DND-41 (cell line): Measurements from ENCODE around the gene PNPLA8.

Source experiments
- ATAC-seq: fragments of 200-7000 bp; cut with Tn5 transposase; 3 replicates; pipeline ENCODE4 v1.9.1; 2021; ENCODE audit warnings: low read depth; ENCODE audit not compliant: insufficient read depth
- DNase-seq: peaks from one replicate; pipeline ENCODE4 v3.0.0-alpha.2; 2020
- H2AFZ ChIP-seq: 2 replicates; pipeline ENCODE4 v1.6.0; 2012; ENCODE audit warnings: low read depth, low read length
- H3K27ac ChIP-seq: 2 replicates; pipeline ENCODE4 v1.5.1; 2012; ENCODE audit warnings: low read length, inconsistent platforms
- H3K27me3 ChIP-seq: fragments of 200-600 bp; sonication (generic); 2 replicates; pipeline ENCODE4 v1.6.0; 2012; ENCODE audit warnings: low read length, mild to moderate bottlenecking, inconsistent platforms; ENCODE audit not compliant: insufficient read depth, poor library complexity
- H3K36me3 ChIP-seq: 2 replicates; pipeline ENCODE4 v1.5.1; 2012; ENCODE audit warnings: low read length, inconsistent platforms; ENCODE audit not compliant: insufficient read depth
- H3K4me1 ChIP-seq: 2 replicates; pipeline ENCODE4 v1.5.1; 2012; ENCODE audit warnings: mild to moderate bottlenecking, low read length; ENCODE audit not compliant: insufficient read depth
- H3K4me2 ChIP-seq: 2 replicates; pipeline ENCODE4 v1.6.0; 2012; ENCODE audit warnings: mild to moderate bottlenecking, moderate library complexity, low read length, inconsistent platforms; ENCODE audit not compliant: insufficient read depth
- H3K4me3 ChIP-seq, 2 experiments: fragments of 200-600 bp in 1 of 2; shearing (Covaris generic) in 1 of 2; 2 replicates each; pipeline ENCODE4 v1.5.1; 2012 to 2016; ENCODE audit warnings: inconsistent platforms in 2 of 2, low read length in 2 of 2, mild to moderate bottlenecking in 2 of 2, low read depth in 1 of 2, moderate library complexity in 1 of 2
- H3K79me2 ChIP-seq: 2 replicates; pipeline ENCODE4 v1.6.0; 2012; ENCODE audit warnings: low read length, inconsistent platforms; ENCODE audit not compliant: insufficient read depth
- H3K9ac ChIP-seq: 2 replicates; pipeline ENCODE4 v1.6.0; 2012; ENCODE audit warnings: low read depth, mild to moderate bottlenecking, inconsistent platforms, low read length, moderate library complexity
- H3K9me3 ChIP-seq: 2 replicates; pipeline ENCODE4 v1.5.1; 2012; ENCODE audit warnings: low read length, moderate library complexity, mild to moderate bottlenecking, inconsistent platforms; ENCODE audit not compliant: insufficient read depth, severe bottlenecking
- H4K20me1 ChIP-seq: 2 replicates; pipeline ENCODE4 v1.6.0; 2012; ENCODE audit warnings: low read length; ENCODE audit not compliant: insufficient read depth
- CTCF ChIP-seq: IDR thresholded peaks from 2 replicates; pipeline ENCODE4 v1.5.1; 2012; ENCODE audit warnings: borderline replicate concordance, low read length, moderate library complexity, mild to moderate bottlenecking; ENCODE audit not compliant: poor library complexity, severe bottlenecking; ENCODE audit errors: extremely low read depth
- EZH2 ChIP-seq: IDR thresholded peaks from 3 replicates; pipeline ENCODE4 v1.6.1; 2012; ENCODE audit warnings: borderline replicate concordance, low read depth, mild to moderate bottlenecking, moderate library complexity, low read length, inconsistent platforms; ENCODE audit not compliant: severe bottlenecking

Gene PNPLA8

DNA sequence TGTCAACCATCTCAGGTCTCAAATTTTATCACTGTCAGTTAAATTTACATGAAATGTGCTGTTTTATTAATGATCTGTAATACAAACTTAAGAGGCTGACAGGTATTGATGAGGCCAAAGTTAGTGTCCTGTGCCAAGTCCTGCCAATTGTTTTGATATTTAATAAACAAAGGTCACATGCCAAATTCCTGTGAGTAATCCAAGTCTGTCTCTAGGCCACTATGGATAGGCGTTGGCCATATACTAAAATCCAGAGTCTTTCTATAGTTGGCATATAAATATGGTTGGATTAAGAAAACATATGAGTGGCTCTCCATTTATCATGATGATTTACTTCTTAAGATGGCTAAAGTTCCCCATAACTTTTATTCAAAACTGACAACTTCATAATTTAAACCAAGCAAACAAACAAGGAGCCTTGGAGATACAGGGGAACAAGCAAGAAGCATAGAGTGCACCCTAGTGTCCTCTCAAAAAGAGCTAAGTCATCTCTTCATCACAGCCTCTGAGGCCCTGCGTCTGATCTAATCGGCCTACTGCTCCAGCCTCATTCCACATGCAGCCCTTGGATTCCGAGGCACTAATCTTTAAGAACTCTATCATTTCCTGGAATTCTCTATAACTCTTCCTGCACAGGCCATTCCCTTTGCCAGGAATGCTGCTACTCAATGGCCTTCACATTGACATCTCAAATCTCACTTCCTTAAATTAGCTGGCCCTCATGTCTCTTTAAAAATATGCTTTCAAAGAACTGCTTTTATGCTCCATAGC is 37.0 kb downstream of the PNPLA8 start:
- DNase-seq = no peak
- no peaks in the 10 kb centered on the region for H4K20me1 ChIP-seq
- H3K4me3 ChIP-seq = no peak overlapping the region
- no peaks in the 10 kb centered on the region for H3K9me3 ChIP-seq
- TF ChIP-seq CTCF (no peak), EZH2 (no peak)
- ATAC-seq = no peak
- H3K36me3 ChIP-seq = no peaks in the 10 kb centered on the region; the same call in 1 of the 2 replicates
- H3K27me3 ChIP-seq = no peaks in the 10 kb centered on the region
- H2AFZ ChIP-seq = no peak overlapping the region
- H3K79me2 ChIP-seq = no peaks in the 10 kb centered on the region
- no peak overlapping the region for H3K27ac ChIP-seq
- H3K4me1 ChIP-seq = no peaks in the 10 kb centered on the region
- no peak overlapping the region for H3K9ac ChIP-seq
- no peak overlapping the region for H3K4me2 ChIP-seq

- H2AFZ ChIP-seq = no peak overlapping the region
- H4K20me1 ChIP-seq = no peaks in the 10 kb centered on the region
- no peak overlapping the region for H3K4me3 ChIP-seq
- no peaks in the 10 kb centered on the region for H3K9me3 ChIP-seq
- no peak overlapping the region for H3K4me2 ChIP-seq
- no peak for DNase-seq
- TF ChIP-seq CTCF (no peak), EZH2 (no peak)
- H3K36me3 ChIP-seq = no peaks in the 10 kb centered on the region; the same call in 1 of the 2 replicates
- ATAC-seq = no peak
- no peaks in the 10 kb centered on the region for H3K27me3 ChIP-seq
- H3K9ac ChIP-seq = no peak overlapping the region
- no peaks in the 10 kb centered on the region for H3K4me1 ChIP-seq
- H3K79me2 ChIP-seq = no peaks in the 10 kb centered on the region
- H3K27ac ChIP-seq = no peak overlapping the region
Measured at GRCh38 chr7:108487646-108488045, 38.3 kb downstream of the PNPLA8 start.

GRCh38 chr7:108486291-108486966 is 39.5 kb downstream of the PNPLA8 start:
- H3K4me1 ChIP-seq = no peaks in the 10 kb centered on the region
- H3K27me3 ChIP-seq = no peaks in the 10 kb centered on the region
- DNase-seq (no peak), ATAC-seq (no peak)
- H3K79me2 ChIP-seq = no peaks in the 10 kb centered on the region
- no peaks in the 10 kb centered on the region; the same call in 1 of the 2 replicates for H3K36me3 ChIP-seq
- H3K27ac ChIP-seq = no peak overlapping the region
- H4K20me1 ChIP-seq = no peaks in the 10 kb centered on the region
- H3K9ac ChIP-seq = no peak overlapping the region
- TF ChIP-seq EZH2 = no peak
- no peak for TF ChIP-seq CTCF
- H3K4me3 ChIP-seq = no peak overlapping the region
- no peaks in the 10 kb centered on the region for H3K9me3 ChIP-seq
- H3K4me2 ChIP-seq = no peak overlapping the region
- H2AFZ ChIP-seq = no peak overlapping the region
